GM12873 (cell line): ENCODE measurements around the gene CALCOCO1.

Experiments
- TF ChIP-seq, protein P1 (sequence below): IDR thresholded peaks from 2 replicates; pipeline ENCODE4 v1.5.1; 2012; ENCODE audit warnings: low read depth, mild to moderate bottlenecking, moderate library complexity, low read length, control low read depth; ENCODE audit not compliant: insufficient read depth; ENCODE audit errors: missing control alignments

Gene CALCOCO1

DNA sequence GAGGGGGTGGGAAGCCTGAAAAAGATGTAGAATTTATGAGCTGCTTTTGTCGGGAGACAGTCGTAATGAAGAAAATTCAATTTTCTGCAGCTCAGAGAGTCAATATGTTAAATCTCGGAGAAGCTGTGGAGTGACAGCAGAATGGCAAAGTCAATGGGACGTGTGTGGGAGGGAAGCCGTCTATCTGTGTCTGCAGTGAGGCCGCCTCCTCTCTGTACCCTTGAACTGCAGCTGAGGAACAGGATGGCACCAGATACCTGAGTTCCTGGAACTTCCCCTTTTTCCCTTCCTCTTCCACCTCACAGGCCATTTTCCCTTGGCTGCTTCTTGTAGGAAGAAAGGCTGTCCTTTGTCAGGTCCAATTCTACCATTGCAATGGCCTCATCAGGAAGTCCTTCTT is 9.3 kb upstream of the CALCOCO1 start:
- TF ChIP-seq, protein P1, sequence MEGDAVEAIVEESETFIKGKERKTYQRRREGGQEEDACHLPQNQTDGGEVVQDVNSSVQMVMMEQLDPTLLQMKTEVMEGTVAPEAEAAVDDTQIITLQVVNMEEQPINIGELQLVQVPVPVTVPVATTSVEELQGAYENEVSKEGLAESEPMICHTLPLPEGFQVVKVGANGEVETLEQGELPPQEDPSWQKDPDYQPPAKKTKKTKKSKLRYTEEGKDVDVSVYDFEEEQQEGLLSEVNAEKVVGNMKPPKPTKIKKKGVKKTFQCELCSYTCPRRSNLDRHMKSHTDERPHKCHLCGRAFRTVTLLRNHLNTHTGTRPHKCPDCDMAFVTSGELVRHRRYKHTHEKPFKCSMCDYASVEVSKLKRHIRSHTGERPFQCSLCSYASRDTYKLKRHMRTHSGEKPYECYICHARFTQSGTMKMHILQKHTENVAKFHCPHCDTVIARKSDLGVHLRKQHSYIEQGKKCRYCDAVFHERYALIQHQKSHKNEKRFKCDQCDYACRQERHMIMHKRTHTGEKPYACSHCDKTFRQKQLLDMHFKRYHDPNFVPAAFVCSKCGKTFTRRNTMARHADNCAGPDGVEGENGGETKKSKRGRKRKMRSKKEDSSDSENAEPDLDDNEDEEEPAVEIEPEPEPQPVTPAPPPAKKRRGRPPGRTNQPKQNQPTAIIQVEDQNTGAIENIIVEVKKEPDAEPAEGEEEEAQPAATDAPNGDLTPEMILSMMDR, result no peak

DNA sequence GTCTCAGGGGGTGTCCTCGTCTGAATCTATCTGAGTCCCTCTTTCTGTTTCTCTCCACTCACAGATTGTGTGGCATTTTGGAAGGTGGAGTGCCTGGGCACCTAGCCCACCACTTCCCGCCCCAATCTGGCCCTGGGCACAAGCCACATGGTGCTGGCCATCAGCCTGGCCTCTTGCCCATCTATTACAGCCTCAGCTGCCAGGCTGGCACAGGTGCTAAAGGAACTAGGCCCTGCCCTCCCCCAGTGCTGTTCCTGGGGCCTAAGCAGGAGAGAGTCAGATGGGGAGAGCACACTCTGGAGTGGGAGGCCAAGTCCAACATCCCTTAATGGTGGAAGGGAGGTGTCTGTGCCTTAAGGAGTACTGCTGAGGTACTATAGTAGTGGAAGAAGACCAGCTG is 8.3 kb upstream of the CALCOCO1 start:
- TF ChIP-seq, protein P1, result no peak

DNA sequence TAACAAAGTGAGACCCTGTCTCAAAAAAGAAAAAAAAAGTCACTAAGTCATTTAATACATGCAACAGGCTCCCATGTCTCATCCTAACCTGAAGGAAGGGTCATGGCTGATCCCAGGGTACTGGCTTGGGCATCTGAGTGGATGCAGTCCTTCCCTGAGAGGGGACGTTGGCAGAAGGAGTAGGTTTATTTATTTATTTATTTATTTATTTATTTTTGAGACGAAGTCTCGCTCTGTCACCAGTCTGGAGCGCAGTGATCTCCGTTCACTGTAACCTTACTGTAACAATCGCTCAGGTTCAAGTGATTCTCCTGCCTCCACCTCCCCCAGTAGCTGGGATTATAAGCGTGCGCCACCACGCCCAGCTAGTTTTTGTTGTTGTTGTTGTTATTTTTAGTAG is 7.2 kb upstream of the CALCOCO1 start:
- TF ChIP-seq, protein P1, result no peak

DNA sequence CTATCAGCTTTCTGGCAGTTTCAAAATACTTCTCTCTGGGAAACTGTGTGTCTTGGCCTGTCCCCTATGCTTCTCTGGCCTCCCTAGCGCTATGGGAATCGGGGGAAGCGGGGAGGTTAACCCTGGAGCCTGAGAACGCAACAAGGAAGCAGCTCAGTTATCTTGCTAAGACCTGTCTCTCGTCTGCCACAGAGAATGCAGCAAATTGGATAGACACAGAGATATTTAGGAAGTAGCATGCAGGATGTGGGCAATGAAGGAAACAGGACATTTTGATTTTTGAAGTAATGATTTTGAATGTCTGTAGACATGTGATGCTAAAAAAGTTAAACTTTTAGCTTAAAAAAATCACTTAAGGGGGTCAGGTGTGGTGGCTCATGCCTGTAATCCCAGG is 6.6 kb upstream of the CALCOCO1 start:
- TF ChIP-seq, protein P1, result no peak

DNA sequence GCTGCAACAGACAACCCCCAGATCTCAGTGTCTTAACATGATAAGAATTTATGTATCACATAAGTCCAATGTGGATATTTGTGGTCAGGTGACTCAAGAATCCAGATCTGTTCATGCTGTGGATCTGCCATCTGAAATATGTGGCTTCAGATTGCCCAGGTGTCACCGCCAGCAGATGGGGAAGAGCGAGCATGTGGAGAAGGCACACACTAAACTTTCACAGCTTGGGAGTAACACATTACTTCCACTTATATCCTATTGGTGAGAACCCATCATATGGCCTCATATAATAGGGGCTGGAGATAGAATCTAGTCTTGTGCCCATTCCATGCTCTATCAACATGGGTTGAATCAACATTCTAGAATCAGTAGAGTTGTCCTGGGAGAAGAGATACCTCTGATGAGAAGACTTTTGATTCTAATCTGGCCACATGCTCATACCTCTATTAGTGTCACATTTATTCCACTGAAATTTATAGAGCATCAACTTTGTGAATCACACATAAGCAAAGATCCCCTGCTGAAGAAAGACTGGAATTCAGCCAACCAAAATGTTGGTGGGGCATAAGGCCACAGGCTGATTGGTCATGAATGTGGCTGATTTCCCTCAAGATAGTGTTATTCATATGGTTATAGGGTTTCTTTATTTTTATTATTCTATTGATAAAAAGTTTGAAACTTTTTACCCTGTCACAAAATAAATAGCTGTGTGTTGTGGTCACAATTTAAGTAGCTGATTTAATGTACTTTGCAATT is 6.0 kb upstream of the CALCOCO1 start:
- TF ChIP-seq, protein P1, result no peak

DNA sequence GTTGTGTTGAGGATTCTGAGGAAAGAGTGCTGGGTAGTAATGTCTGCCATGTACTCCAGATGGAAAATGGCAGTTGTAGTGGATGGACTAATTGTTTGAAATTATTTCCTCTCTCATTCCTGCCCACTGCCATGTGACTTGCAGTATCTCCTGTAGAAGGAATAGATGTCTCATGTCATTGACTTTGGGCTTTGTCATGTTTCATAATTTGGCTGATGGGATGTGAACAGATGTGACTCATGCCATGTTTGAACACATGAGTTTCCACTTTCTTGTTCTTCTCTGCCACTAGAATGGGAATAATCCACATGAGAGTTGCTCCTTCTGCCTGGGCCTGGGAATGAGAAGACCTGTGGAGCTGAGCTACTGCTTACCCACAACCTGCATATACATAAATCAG is 2.4 kb upstream of the CALCOCO1 start:
- TF ChIP-seq, protein P1, result no peak

DNA sequence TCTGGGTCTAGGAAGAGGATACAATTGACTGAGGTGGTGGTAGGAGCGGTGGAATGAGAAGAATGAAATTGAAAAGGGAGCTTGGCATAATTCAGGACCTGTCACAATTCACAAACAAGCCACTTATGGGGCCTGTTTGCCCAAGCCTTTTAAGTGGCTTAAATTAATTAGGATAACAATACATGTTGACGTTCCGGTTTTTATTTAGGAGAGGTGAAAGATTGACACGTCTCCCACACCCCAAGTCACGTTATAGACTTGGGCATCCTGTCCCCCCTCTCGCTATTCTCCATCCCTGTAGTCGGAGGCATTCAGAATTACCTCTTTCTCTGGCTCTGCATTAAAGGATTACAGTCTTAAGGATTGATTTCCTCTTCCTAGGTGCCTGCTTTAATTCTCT is 954 bp upstream of the CALCOCO1 start:
- TF ChIP-seq, protein P1, result no peak
